ENCODE results near the gene GGTA1.
"Not testable (repeated sequence)": the region's sequence is repeated elsewhere in the genome, so short reads cannot be mapped to it uniquely, and the experiment has no call there.

The GGTA1 gene

DNA sequence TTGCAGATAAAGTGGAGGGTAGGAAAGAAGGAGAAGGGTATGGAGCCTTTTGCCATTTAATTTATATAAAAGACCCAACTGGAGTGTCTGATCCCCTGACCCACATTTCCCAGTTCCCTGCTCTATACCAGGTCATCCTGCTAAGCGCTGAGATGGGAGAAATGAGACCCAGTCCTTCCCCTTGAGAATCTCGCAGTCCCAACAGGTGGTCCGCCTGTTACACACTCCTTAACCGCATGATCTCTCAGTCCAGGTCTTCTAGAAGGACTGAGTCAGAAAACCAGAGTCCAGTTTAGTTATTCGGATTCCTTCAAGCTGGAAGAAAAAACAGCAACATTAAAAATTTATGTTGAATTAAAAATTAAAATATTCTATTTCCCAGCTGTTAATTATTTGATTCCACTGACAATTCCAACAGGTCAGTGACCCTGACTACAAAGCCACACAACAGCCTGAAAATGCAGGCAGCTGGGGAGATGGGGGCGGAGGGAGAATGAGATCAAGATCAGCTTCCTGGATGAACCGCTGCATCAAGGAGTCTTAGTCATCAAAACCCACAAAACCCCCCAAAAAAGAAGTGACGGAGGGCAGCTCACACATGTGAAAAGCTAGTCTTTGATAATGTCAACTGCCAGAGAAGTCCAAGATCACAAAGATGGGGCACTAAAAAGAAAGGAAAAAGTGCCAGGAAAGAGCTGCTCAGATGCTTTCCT, 44.0 kb downstream of the GGTA1 start:
- FAIRE-seq, result no peak

GRCh38 chr9:121454972-121455371, 44.7 kb downstream of the GGTA1 start:
- FAIRE-seq, result no peak

DNA sequence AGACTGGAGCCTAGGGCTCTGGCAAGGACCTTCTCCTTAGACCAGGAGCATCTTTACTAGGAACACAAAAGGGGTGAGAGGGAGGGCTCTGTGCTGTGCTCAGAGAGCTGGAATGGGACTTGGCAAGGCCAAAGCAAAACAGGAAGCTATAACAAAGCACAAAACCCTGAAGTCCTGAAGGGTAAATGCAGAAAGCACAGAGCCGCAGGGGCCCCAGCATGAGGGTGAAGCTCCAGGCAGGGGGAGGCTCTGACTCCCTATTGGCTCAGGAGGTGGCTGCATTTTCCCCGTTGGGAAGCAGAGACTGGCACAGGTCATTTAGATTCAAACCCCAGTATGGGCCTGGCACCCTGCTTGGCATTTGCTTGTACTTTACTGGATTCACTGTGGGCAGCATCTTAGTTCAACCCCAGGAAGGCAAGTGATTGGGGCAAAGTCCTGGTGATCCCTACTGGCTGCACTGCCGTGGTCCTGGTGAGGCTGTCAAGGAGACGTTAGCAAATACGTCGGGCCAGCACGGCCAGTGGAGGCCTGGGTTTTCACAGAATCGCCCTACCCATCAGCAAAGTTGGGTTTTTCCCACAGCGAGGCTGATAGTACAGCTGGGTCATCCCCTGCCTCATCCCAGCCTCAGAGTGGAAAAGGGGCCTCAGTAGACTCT, 46.3 kb downstream of the GGTA1 start:
- FAIRE-seq, result no peak

GRCh38 chr9:121452085-121452484, 47.6 kb downstream of the GGTA1 start:
- no peak for FAIRE-seq

DNA sequence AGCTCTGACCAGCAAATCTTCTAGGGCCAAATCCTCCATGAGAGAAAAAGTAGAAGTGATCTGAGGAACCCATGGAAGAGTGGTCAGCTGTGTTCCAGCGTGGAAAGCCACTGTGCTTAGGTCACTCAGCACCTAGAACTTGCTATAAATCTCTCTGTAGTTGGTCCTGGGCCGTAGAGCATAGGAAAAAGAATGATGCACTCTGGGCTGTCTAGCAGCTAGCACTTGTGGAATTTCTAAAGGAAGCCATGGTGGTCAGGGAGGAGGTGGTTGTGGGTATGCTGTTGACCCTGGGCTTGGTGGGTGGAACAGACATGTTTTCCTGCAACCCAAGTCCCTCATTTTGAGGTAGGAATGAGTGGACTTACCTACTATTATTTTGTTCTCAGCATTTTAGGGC, 48.1 kb downstream of the GGTA1 start:
- no peak for FAIRE-seq

DNA sequence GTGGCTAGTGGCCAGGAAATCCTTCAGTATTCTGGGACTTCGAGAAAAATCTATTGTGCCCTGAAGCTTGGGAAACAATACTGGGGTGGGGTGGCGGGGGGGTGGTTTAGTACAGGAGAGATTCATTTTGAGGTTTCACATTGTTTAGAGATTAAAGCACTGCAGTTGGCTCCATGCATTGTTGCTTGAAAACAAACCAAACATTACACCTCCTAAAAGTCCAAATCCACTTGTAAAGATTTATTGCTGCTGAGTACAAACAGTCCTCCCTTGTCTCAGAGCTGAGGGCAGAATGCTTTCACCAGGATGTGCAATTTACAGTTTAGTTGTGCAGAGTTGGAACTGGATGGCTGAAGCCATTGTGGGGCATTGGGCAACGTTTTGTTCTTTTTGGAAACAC, 49.4 kb downstream of the GGTA1 start:
- FAIRE-seq, result no peak

- FAIRE-seq, result no peak
Measured at GRCh38 chr9:121449786-121450185, 49.9 kb downstream of the GGTA1 start.

DNA sequence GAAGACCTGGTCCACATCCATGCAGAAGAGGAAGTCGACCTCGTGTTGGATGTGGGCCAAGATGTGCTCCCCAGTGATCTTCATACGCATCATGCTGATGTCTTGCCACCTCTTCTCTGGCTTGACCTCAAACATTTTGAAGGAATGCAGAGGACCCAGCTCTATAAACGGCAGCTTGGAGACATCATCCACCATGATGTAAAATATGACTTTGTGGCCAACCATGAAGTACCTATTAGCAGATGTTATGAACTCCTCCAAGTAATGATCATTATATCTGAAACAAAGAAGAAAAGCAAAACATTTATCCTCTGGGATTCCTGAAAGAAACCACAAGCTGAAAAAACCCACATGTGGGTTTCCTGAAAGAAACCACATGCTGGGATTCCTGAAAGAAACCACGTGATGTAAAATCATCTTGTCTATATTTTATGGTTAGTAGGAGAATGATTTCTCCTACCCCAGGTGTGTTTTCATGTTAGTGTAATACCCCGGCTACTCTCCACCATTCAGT, 52.3 kb downstream of the GGTA1 start:
- FAIRE-seq, result no peak

DNA sequence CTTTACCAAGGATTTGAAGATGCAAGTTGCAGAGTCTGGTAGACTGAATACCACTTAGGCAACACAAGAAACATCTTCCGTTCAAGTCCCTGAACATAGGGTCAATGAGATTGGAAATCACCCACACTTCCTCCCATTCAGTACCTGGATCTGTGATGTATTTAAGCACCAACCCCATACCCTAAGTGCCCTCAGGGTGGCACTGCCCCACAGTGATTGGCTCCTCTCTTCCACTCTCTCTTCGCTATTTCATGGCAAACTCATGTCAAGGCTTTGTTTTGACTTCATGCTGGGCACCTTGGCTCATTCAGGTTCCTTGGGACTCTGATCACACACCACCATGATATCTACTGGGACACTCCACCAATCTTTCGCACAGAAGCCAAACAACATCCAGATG, 53.7 kb downstream of the GGTA1 start:
- no peak for FAIRE-seq

GRCh38 chr9:121443981-121444380, 55.7 kb downstream of the GGTA1 start:
- FAIRE-seq, result no peak

- no peak for FAIRE-seq
Measured at GRCh38 chr9:121441165-121441564, 58.5 kb downstream of the GGTA1 start.

DNA sequence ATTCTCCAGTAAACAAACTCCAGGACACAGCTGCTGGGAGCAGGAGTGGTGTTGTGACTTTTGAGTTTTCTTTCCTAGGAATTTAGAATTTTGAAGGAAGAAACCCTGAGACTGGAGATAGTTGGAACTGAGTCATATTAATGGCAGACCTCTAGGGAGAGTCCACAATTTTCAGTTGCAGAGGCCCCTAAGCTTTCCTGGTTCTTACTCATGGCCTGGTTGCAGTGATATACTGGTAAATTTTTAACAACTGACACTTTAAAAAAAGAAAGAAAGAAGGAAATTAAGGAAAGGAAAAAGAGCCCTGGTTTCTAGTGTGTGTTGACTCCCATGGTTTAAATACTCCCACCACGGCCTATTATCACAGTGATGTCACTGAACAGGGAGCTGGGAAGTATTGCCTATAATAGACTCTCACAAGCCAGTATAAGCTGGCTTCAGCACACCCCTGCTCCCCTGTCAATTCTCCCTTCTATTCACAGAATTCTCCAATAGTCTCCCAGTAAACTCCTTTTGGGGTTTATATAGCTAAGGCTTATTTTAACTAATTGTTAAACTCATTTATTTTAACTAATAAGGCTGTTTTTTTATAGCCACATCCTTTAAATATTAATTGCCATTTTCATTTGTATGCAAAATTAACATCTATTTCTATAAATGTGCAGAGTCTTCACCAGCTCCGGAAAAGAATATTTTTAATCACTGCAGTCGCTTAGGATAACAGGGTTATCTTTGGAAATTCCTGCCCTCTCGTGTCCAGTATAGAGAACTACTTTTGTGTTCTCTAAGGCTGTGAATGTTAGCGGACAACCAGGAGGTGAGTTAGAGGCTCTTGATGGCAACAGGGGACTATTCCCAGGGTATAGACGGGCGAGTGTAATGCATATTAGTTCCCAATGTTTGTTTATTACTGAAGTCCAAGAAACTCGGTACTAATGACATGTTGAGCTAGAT, 59.7 kb downstream of the GGTA1 start:
- no peak for FAIRE-seq

GRCh38 chr9:121439016-121439415, 60.6 kb downstream of the GGTA1 start:
- FAIRE-seq, result no peak

- peak; percentile 25 for FAIRE-seq
Measured at GRCh38 chr9:121437891-121438290, 61.8 kb downstream of the GGTA1 start.

DNA sequence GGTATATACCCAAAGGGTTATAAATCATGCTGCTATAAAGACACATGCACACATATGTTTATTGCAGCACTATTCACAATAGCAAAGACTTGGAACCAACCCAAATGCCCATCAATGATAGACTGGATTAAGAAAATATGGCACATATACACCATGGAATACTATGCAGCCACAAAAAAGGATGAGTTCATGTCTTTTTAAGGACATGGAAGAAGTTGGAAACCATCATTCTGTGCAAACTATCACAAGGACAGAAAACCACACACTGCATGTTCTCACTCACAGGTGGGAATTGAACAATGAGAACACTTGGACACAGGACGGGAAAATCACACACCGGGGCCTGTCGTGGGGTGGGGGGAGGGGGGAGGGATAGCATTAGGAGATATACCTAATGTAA, 62.6 kb downstream of the GGTA1 start:
- not testable (repeated sequence) for FAIRE-seq

- FAIRE-seq, result no peak
Measured at GRCh38 chr9:121434969-121435368, 64.7 kb downstream of the GGTA1 start.

GRCh38 chr9:121427899-121428298, 71.7 kb downstream of the GGTA1 start:
- FAIRE-seq, result no peak

- no peak for FAIRE-seq
Measured at GRCh38 chr9:121424024-121424432, 75.6 kb downstream of the GGTA1 start.

DNA sequence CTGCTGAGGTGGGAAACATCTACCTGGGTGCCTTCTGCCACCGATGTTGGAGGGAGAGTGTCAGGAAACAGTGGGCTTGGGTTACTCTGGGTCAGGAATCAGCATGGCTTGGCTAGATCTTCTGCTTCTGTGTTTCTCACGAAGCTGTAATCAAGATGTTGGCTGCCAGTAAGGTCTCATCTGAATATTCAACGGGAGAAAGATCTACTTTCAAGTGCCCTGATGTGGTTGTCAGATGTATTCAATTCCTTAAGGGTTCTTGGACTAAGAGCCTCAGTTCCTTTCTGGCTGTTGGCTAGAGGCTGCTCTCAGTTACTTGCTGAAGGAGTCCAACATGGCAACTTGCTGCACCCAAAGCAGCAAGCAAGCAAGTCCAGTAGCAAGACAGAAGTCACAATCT, 87.7 kb downstream of the GGTA1 start:
- FAIRE-seq, result no peak

DNA sequence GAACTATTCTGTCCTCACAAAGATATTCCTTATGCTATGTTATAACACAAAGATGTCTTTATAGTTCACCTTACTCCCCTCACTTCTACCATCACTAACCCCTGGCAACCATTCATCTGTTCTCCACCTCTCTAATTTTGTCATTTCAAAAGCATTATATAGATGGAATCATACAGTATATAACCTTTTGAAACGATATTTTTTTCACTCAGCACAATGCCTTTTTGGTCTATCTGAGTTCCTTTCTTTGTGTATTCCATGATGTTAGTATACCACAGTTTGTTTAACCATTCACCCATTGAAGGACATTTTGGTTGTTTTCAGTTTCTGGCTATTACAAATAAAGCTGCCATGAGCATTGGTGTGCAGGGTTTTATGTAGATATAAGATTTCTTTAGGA, 93.7 kb downstream of the GGTA1 start:
- no peak for FAIRE-seq

Measured in G401.6 (cell line).